ENCODE results near the gene CDYL.
"Not testable (repeated sequence)": the region's sequence is repeated elsewhere in the genome, so short reads cannot be mapped to it uniquely, and the experiment has no call there.

CDYL gene

GRCh38 chr6:4848382-4849068 is 72.3 kb downstream of the CDYL start:
- DNase-seq (ENCODE audit: low spot score): no peak

- DNase-seq (ENCODE audit: low spot score): no peak
Observed at GRCh38 chr6:4849226-4850022, 73.2 kb downstream of the CDYL start.

- no peak for DNase-seq (ENCODE audit: low spot score)
Observed at GRCh38 chr6:4851035-4851434, 74.8 kb downstream of the CDYL start.

GRCh38 chr6:4852186-4852585 is 76.0 kb downstream of the CDYL start:
- DNase-seq (ENCODE audit: low spot score): not testable (repeated sequence)

- DNase-seq (ENCODE audit: low spot score): no peak
Observed at GRCh38 chr6:4852938-4853337, 76.7 kb downstream of the CDYL start.

- DNase-seq (ENCODE audit: low spot score): no peak
Observed at GRCh38 chr6:4853349-4853748, 77.1 kb downstream of the CDYL start.

- no peak for DNase-seq (ENCODE audit: low spot score)
Observed at GRCh38 chr6:4853782-4854511, 77.7 kb downstream of the CDYL start.

- DNase-seq (ENCODE audit: low spot score): no peak
Observed at GRCh38 chr6:4856785-4857184, 80.6 kb downstream of the CDYL start.

GRCh38 chr6:4858194-4859015 is 82.2 kb downstream of the CDYL start:
- no peak for DNase-seq (ENCODE audit: low spot score)

GRCh38 chr6:4860387-4860786 is 84.2 kb downstream of the CDYL start:
- no peak for DNase-seq (ENCODE audit: low spot score)

- no peak for DNase-seq (ENCODE audit: low spot score)
Observed at GRCh38 chr6:4861564-4861963, 85.4 kb downstream of the CDYL start.

- DNase-seq (ENCODE audit: low spot score): no peak
Observed at GRCh38 chr6:4864519-4864918, 88.3 kb downstream of the CDYL start.

GRCh38 chr6:4865006-4865405 is 88.8 kb downstream of the CDYL start:
- DNase-seq (ENCODE audit: low spot score): not testable (repeated sequence)

GRCh38 chr6:4870821-4871494 is 94.8 kb downstream of the CDYL start:
- DNase-seq (ENCODE audit: low spot score): no peak

- DNase-seq (ENCODE audit: low spot score): no peak
Observed at GRCh38 chr6:4871825-4872224, 95.6 kb downstream of the CDYL start.

GRCh38 chr6:4872841-4873240 is 96.6 kb downstream of the CDYL start:
- DNase-seq (ENCODE audit: low spot score): no peak

GRCh38 chr6:4873928-4874327 is 97.7 kb downstream of the CDYL start:
- no peak for DNase-seq (ENCODE audit: low spot score)

GRCh38 chr6:4879741-4880275 is 103.6 kb downstream of the CDYL start:
- DNase-seq (ENCODE audit: low spot score): no peak

- DNase-seq (ENCODE audit: low spot score): no peak
Observed at GRCh38 chr6:4880363-4880762, 104.2 kb downstream of the CDYL start.

- DNase-seq (ENCODE audit: low spot score): no peak
Observed at GRCh38 chr6:4883298-4883697, 107.1 kb downstream of the CDYL start.

GRCh38 chr6:4884646-4885340 is 108.6 kb downstream of the CDYL start:
- no peak for DNase-seq (ENCODE audit: low spot score)

All from CD4-positive, alpha-beta T cell treated with Interleukin-15 for 4 hours (primary cell).